ENCODE results near the gene LGALS14.

- TF ChIP-seq, protein P1, sequence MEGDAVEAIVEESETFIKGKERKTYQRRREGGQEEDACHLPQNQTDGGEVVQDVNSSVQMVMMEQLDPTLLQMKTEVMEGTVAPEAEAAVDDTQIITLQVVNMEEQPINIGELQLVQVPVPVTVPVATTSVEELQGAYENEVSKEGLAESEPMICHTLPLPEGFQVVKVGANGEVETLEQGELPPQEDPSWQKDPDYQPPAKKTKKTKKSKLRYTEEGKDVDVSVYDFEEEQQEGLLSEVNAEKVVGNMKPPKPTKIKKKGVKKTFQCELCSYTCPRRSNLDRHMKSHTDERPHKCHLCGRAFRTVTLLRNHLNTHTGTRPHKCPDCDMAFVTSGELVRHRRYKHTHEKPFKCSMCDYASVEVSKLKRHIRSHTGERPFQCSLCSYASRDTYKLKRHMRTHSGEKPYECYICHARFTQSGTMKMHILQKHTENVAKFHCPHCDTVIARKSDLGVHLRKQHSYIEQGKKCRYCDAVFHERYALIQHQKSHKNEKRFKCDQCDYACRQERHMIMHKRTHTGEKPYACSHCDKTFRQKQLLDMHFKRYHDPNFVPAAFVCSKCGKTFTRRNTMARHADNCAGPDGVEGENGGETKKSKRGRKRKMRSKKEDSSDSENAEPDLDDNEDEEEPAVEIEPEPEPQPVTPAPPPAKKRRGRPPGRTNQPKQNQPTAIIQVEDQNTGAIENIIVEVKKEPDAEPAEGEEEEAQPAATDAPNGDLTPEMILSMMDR (conservative IDR thresholded peaks at IDR 0.05; ENCODE audit: low read length): no peak
- TF ChIP-seq EZH2phosphoT487 (IDR thresholded peaks at IDR 0.05; ENCODE audit: borderline replicate concordance, low read depth, low read length): no peak
These were observed 50.3 kb downstream of the LGALS14 start for GRCh38 chr19:39754544-39754943.

Data from OCI-LY7 (cell line).